GM18873 (cell line): Measurements from ENCODE around the gene MRPL51.
"Not testable (repeated sequence)": the region's sequence is repeated elsewhere in the genome, so short reads cannot be mapped to it uniquely, and the experiment has no call there.

ENCODE experiments used
- ATAC-seq: cut with Tn5 transposase; IDR thresholded peaks from one replicate; pipeline ENCODE4 v1.9.1; 2021; ENCODE audit warnings: mild to moderate bottlenecking, moderate library complexity, moderate number of reproducible peaks; ENCODE audit not compliant: unreplicated experiment, low FRiP score

Gene MRPL51

DNA sequence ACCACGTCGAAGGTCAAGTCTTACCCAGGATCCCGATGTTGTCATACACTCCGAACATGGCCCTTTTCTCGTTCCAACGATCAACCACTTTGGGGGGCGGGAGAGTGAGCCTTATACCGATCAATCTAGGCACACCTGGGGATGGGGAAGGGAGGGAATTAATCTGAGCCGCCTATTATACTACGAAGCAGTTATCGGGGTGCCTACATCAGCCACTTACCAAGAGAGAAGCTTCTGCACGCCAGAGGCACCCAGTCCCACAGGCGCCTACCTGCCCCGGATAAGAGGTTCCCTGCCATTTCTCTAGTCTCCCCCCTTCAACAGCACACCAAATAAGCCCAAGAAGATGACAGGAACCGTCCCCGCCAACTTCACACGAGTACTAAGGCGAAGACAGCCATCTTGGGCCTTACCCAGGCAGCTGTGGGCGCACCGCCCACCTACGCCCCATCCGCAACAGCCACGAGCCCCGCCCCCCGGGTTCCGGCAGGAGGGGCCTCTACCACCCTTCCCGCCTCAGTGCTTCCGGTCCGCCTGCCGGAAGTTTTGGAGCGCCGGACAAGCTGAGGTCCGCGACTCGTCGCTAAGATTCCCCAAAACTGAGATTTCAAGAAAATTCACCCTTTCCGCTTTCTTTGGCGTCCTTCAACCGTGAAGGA lies at the start of gene MRPL51:
MRPL51 (minus strand) TSS at position 425 of the 659 bp plus-strand sequence; CDS start at position 299, 126 bp downstream.
- peak; percentile 46 for ATAC-seq

DNA sequence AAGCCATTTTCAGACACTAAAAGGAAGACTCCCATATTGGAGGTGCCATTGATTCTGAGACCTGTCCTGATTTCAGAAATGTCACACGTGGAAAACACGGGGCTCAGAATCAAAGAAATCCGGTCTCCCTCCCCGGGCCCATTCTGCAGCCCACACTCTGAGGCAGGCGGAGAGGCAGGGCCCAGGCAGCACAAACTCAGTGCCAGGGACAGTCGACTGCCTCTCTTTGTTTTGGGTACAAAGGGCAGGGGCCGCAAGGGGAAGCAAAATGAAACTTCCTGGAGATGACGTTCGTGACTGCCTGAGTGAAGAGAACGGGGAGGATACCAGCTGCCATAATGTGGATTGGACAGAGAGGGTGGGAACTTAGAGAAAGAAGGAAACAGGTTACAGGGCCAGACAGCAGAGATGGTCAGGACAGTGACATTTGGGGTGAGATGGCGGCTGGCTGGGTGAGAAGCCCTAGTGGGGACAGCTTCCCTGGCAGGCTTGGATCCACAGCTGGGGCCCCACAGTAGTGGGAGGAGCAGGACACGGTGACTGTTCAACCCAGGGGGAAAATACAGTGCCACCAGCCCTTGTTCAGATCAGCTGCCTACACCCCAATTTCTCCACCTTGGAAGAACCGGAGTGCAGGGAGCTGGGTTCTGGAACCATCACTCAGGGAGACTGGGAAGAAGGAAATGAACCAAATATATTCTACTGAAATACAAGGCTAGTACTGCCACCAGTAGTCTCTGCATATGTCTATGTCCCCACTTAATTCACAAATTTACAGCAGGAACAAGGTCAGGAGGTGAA lies 49.3 kb upstream of the MRPL51 start:
- no peak for ATAC-seq

DNA sequence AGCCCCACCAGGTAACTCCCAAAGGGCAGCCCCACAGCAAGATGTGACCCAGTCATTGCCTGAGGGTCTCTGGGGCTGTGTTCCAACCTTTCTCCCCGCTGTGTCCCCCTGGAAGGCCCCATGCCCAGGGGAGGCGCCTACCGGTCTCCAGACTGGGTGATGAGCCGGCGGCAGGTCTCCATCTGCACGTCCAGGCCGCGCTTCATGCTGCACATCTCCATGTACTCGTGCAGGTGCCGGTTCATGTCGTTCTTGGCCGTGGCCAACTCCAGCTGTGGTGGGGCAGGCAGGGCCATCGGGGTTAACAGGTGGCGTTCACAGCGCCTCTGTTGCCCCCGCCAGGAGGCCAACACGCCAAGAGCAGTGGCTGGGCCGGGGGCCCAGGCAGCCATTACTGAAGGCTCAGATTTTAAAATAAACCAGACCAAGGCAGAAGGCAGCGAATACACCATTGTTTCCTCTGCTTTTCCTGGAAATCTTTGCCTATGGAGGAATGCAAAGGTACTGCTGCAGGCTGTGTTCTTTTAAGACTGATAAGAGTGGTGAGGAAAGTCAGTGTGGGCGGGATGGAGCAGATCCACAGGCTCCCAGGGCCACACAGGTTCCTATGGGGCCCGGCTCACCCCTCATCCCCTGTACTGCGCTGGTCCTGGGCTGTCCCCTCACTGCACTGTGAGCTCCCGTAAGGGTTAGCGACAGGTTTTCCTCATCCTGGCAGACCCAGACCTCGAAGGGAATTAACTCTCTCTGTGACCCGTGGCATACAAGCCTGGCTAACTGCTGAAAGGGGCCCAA lies 48.5 kb upstream of the MRPL51 start:
- no peak for ATAC-seq

DNA sequence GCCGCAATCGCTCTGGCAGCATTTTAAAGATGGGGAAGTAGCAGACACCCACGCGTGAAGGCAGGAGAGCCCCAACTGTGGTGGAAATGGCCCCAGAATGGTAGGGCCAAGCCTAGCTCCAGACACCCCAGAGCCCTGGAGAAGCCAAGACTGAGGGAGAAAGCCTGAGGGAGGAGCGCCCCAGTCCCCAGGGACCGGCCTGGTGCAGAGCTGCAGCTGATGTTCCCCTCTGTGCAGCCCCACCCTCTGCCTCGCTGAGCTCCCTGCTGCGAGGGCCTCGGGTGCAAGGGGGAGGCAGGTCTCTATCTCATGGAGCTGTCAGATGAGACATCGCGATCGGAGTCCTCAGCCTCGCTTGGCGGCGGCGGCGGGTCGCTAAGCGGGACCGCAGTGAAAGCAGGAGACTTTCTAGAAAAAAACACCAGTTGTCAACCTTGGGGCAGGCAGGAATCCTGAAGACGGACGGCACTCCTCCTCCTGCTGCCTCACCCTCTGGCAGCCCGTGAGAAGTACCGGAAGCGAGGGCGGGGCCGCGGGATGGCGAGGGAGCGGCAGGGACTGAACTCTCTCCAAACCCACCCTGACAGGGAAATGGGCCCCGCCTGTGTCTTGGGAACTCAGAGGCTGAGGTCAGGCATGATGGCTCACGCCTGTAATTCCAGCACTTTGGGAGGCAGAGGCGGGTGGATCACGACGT lies 47.3 kb upstream of the MRPL51 start:
- ATAC-seq = no peak

DNA sequence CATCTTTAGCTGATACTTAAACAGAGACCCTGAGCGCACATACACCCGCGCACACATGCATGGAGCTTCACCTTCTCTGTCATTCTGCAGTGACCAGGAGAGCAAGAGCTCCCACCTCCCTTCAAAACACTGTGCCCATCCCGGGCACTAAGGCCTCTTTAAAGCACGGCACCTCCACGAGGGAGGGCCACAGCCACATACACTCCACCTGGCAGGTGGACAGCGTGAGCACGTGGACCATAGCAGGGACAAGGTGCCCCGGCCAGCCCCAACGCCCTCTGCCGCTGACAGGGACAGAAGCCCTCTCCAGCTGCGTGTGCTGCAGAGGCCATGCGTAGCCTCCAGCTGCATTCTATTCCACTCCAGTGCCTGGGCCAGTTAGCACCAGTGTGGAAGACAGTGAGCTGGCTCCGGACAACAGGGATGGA lies 46.7 kb upstream of the MRPL51 start:
- no peak for ATAC-seq

DNA sequence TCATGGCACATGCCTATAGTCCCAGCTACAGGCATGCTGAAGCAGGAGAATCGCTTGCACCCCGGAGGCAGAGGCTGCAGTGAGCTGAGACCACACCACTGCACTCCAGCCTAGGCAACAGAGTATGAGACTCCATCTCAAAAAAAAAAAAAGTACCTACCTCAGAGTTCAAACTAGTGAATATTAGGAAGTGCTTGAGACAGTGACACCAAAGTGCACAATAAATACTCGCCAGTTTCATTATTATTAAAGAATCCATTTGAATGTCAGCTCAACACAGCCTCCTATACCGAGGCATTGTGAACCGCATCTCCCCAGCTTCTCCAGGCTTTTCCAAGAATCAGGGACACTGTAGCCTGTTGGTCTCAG lies 46.2 kb upstream of the MRPL51 start:
- ATAC-seq = no peak

DNA sequence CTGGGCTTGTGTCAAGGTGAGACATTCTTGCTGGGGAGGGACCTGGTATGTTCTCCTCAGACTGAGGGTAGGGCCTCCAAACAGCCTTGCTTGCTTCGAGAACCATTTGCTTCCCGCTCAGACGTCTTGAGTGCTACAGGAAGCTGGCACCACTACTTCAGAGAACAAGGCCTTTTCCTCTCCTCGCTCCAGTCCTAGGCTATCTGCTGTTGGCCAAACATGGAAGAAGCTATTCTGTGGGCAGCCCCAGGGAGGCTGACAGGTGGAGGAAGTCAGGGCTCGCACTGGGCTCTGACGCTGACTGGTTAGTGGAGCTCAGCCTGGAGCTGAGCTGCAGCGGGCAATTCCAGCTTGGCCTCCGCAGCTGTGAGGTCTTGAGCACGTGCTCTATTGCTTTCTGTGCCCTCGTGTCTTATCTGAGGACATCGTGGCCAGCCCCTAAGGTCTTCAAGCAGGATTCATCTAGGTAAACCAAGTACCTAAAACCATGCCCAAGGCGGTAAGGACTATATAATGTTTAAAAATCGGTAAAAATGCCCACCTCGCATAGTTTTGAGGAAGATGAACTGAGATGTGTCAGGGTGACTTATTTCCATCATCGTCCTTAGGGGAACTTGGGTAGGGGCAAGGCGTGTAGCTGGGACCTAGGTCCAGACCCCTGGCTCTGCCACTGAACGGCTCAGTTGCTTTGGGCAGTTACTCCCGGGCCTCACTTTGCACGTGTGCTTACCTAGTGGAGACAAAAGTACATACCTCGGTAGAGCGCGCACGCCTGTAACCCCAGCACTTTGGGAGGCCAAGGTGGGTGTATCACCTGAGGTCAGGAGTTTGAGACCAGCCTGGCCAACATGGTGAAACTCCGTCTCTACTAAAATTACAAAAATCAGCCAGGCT lies 45.6 kb upstream of the MRPL51 start:
- no peak for ATAC-seq

DNA sequence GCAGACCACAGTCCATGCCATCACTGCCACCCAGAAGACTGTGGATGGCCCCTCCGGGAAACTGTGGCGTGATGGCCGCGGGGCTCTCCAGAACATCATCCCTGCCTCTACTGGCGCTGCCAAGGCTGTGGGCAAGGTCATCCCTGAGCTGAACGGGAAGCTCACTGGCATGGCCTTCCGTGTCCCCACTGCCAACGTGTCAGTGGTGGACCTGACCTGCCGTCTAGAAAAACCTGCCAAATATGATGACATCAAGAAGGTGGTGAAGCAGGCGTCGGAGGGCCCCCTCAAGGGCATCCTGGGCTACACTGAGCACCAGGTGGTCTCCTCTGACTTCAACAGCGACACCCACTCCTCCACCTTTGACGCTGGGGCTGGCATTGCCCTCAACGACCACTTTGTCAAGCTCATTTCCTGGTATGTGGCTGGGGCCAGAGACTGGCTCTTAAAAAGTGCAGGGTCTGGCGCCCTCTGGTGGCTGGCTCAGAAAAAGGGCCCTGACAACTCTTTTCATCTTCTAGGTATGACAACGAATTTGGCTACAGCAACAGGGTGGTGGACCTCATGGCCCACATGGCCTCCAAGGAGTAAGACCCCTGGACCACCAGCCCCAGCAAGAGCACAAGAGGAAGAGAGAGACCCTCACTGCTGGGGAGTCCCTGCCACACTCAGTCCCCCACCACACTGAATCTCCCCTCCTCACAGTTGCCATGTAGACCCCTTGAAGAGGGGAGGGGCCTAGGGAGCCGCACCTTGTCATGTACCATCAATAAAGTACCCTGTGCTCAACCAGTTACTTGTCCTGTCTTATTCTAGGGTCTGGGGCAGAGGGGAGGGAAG lies 44.7 kb upstream of the MRPL51 start:
- not testable (repeated sequence) for ATAC-seq

DNA sequence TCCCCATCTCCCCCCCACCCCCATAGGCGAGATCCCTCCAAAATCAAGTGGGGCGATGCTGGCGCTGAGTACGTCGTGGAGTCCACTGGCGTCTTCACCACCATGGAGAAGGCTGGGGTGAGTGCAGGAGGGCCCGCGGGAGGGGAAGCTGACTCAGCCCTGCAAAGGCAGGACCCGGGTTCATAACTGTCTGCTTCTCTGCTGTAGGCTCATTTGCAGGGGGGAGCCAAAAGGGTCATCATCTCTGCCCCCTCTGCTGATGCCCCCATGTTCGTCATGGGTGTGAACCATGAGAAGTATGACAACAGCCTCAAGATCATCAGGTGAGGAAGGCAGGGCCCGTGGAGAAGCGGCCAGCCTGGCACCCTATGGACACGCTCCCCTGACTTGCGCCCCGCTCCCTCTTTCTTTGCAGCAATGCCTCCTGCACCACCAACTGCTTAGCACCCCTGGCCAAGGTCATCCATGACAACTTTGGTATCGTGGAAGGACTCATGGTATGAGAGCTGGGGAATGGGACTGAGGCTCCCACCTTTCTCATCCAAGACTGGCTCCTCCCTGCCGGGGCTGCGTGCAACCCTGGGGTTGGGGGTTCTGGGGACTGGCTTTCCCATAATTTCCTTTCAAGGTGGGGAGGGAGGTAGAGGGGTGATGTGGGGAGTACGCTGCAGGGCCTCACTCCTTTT lies 44.0 kb upstream of the MRPL51 start:
- no peak for ATAC-seq

DNA sequence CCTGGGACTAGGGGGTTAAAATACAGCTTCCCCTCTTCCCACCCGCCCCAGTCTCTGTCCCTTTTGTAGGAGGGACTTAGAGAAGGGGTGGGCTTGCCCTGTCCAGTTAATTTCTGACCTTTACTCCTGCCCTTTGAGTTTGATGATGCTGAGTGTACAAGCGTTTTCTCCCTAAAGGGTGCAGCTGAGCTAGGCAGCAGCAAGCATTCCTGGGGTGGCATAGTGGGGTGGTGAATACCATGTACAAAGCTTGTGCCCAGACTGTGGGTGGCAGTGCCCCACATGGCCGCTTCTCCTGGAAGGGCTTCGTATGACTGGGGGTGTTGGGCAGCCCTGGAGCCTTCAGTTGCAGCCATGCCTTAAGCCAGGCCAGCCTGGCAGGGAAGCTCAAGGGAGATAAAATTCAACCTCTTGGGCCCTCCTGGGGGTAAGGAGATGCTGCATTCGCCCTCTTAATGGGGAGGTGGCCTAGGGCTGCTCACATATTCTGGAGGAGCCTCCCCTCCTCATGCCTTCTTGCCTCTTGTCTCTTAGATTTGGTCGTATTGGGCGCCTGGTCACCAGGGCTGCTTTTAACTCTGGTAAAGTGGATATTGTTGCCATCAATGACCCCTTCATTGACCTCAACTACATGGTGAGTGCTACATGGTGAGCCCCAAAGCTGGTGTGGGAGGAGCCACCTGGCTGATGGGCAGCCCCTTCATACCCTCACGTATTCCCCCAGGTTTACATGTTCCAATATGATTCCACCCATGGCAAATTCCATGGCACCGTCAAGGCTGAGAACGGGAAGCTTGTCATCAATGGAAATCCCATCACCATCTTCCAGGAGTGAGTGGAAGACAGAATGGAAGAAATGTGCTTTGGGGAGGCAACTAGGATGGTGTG lies 43.1 kb upstream of the MRPL51 start:
- ATAC-seq = no peak

DNA sequence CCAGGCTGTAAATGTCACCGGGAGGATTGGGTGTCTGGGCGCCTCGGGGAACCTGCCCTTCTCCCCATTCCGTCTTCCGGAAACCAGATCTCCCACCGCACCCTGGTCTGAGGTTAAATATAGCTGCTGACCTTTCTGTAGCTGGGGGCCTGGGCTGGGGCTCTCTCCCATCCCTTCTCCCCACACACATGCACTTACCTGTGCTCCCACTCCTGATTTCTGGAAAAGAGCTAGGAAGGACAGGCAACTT lies 42.6 kb upstream of the MRPL51 start:
- no peak for ATAC-seq

DNA sequence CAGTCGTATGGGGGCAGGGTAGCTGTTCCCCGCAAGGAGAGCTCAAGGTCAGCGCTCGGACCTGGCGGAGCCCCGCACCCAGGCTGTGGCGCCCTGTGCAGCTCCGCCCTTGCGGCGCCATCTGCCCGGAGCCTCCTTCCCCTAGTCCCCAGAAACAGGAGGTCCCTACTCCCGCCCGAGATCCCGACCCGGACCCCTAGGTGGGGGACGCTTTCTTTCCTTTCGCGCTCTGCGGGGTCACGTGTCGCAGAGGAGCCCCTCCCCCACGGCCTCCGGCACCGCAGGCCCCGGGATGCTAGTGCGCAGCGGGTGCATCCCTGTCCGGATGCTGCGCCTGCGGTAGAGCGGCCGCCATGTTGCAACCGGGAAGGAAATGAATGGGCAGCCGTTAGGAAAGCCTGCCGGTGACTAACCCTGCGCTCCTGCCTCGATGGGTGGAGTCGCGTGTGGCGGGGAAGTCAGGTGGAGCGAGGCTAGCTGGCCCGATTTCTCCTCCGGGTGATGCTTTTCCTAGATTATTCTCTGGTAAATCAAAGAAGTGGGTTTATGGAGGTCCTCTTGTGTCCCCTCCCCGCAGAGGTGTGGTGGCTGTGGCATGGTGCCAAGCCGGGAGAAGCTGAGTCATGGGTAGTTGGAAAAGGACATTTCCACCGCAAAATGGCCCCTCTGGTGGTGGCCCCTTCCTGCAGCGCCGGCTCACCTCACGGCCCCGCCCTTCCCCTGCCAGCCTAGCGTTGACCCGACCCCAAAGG lies 42.1 kb upstream of the MRPL51 start:
- peak; percentile 6 for ATAC-seq

DNA sequence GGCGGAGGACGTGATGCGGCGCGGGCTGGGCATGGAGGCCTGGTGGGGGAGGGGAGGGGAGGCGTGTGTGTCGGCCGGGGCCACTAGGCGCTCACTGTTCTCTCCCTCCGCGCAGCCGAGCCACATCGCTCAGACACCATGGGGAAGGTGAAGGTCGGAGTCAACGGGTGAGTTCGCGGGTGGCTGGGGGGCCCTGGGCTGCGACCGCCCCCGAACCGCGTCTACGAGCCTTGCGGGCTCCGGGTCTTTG lies 41.6 kb upstream of the MRPL51 start:
- peak; percentile 13 for ATAC-seq

DNA sequence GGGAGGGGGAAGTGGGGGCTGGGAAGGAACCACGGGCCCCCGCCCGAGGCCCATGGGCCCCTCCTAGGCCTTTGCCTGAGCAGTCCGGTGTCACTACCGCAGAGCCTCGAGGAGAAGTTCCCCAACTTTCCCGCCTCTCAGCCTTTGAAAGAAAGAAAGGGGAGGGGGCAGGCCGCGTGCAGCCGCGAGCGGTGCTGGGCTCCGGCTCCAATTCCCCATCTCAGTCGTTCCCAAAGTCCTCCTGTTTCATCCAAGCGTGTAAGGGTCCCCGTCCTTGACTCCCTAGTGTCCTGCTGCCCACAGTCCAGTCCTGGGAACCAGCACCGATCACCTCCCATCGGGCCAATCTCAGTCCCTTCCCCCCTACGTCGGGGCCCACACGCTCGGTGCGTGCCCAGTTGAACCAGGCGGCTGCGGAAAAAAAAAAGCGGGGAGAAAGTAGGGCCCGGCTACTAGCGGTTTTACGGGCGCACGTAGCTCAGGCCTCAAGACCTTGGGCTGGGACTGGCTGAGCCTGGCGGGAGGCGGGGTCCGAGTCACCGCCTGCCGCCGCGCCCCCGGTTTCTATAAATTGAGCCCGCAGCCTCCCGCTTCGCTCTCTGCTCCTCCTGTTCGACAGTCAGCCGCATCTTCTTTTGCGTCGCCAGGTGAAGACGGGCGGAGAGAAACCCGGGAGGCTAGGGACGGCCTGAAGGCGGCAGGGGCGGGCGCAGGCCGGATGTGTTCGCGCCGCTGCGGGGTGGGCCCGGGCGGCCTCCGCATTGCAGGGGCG lies 41.0 kb upstream of the MRPL51 start, which contains the start of gene GAPDH:
GAPDH (plus strand) TSS at position 595 of the 772 bp plus-strand sequence. CDS start 316 bp downstream, outside the sequence.
- peak; percentile 43 for ATAC-seq

DNA sequence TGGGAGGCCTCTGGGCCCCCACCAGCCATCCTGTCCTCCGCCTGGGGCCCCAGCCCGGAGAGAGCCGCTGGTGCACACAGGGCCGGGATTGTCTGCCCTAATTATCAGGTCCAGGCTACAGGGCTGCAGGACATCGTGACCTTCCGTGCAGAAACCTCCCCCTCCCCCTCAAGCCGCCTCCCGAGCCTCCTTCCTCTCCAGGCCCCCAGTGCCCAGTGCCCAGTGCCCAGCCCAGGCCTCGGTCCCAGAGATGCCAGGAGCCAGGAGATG lies 40.5 kb upstream of the MRPL51 start:
- no peak for ATAC-seq

DNA sequence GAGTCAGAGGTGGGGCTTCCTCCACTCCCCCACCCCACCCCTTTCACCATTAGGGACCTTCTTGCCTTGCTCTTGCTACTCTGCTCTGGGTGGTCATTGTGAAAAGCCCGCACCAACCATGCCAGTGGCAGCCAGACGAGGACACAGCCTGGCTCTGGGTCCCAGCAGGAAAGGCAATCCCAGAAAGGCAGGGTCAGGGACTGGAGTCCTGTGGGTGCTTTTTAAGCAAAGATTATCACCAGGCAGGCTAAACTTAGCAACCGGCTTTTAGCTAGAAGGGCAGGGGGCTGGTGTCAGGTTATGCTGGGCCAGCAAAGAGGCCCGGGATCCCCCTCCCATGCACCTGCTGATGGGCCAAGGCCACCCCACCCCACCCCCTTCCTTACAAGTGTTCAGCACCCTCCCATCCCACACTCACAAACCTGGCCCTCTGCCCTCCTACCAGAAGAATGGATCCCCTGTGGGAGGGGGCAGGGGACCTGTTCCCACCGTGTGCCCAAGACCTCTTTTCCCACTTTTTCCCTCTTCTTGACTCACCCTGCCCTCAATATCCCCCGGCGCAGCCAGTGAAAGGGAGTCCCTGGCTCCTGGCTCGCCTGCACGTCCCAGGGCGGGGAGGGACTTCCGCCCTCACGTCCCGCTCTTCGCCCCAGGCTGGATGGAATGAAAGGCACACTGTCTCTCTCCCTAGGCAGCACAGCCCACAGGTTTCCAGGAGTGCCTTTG lies 40.0 kb upstream of the MRPL51 start:
- ATAC-seq = no peak
